NCI-H2107 treated with DMSO at 0.1 percent for 48 hours (cell line): ENCODE data around the gene BBS10.
"Not testable (repeated sequence)": the region's sequence is repeated elsewhere in the genome, so short reads cannot be mapped to it uniquely, and the experiment has no call there.

ENCODE experiments used
- DNase-seq: peaks from one replicate; lab custom pipeline; 2025; ENCODE audit not compliant: unreplicated experiment; lab: John Stamatoyannopoulos, UW

BBS10 gene

GRCh38 chr12:76332606-76333005 lies 15.6 kb downstream of the BBS10 start:
- no peak for DNase-seq

- no peak for DNase-seq
Measured at GRCh38 chr12:76329606-76330005, 18.6 kb downstream of the BBS10 start.

GRCh38 chr12:76329159-76329558 lies 19.1 kb downstream of the BBS10 start:
- DNase-seq, result no peak

GRCh38 chr12:76319595-76320319 lies 28.5 kb downstream of the BBS10 start:
- DNase-seq, result not testable (repeated sequence)

GRCh38 chr12:76318773-76319594 lies 29.2 kb downstream of the BBS10 start:
- DNase-seq, result no peak

- DNase-seq, result no peak
Measured at GRCh38 chr12:76317976-76318375, 30.2 kb downstream of the BBS10 start.

GRCh38 chr12:76316468-76316867 lies 31.7 kb downstream of the BBS10 start:
- DNase-seq, result no peak

GRCh38 chr12:76313299-76313698 lies 34.9 kb downstream of the BBS10 start:
- no peak for DNase-seq

- DNase-seq, result no peak
Measured at GRCh38 chr12:76312315-76312714, 35.9 kb downstream of the BBS10 start.

GRCh38 chr12:76311796-76312195 lies 36.4 kb downstream of the BBS10 start:
- DNase-seq, result no peak

GRCh38 chr12:76310110-76310509 lies 38.1 kb downstream of the BBS10 start:
- DNase-seq, result no peak

GRCh38 chr12:76308866-76309265 lies 39.3 kb downstream of the BBS10 start:
- no peak for DNase-seq

- DNase-seq, result no peak
Measured at GRCh38 chr12:76307083-76307482, 41.1 kb downstream of the BBS10 start.

- no peak for DNase-seq
Measured at GRCh38 chr12:76303989-76304460, 44.2 kb downstream of the BBS10 start.

GRCh38 chr12:76303365-76303764 lies 44.9 kb downstream of the BBS10 start:
- DNase-seq, result no peak

GRCh38 chr12:76300297-76300665 lies 47.9 kb downstream of the BBS10 start:
- no peak for DNase-seq

- DNase-seq, result no peak
Measured at GRCh38 chr12:76299536-76300296, 48.5 kb downstream of the BBS10 start.
